GM23338 (cell line): ENCODE measurements around the gene SHMT1.

ENCODE experiments used
- CREB1 ChIP-seq: fragments of 250-450 bp; sonication (Bioruptor Pico); IDR thresholded peaks from 2 replicates; pipeline ENCODE4 v1.5.0; 2020; ENCODE audit warnings: low read depth, mild to moderate bottlenecking, moderate library complexity
- EZH2 ChIP-seq: fragments of 200-600 bp; sonication (generic); IDR thresholded peaks from one replicate; pipeline ENCODE4 v1.8.0; 2017; ENCODE audit warnings: antibody characterized with exemption, mild to moderate bottlenecking, low read depth; ENCODE audit not compliant: unreplicated experiment
- EZH2phosphoT487 ChIP-seq: fragments of 200-600 bp; sonication (generic); IDR thresholded peaks from one replicate; pipeline ENCODE4 v1.8.1; 2018; ENCODE audit warnings: antibody characterized with exemption; ENCODE audit not compliant: unreplicated experiment
- JUNB ChIP-seq: IDR thresholded peaks from one replicate; pipeline ENCODE4 v1.6.1; 2016; ENCODE audit warnings: antibody characterized with exemption; ENCODE audit not compliant: unreplicated experiment
- NANOG ChIP-seq: IDR thresholded peaks from 2 replicates; pipeline ENCODE4 v1.6.1; 2016; ENCODE audit warnings: antibody characterized with exemption, borderline replicate concordance
- POLR2AphosphoS5 ChIP-seq: IDR thresholded peaks from 2 replicates; pipeline ENCODE4 v1.6.1; 2016; ENCODE audit warnings: antibody characterized with exemption, low read depth
- REST ChIP-seq: IDR thresholded peaks from one replicate; pipeline ENCODE4 v1.6.1; 2018; ENCODE audit warnings: antibody characterized with exemption; ENCODE audit not compliant: unreplicated experiment
- TF ChIP-seq, protein P1 (sequence below), 2 experiments: fragments of 200-600 bp in 1 of 2; sonication (generic) in 1 of 2; conservative IDR thresholded peaks; 2 replicates each; pipeline versions ENCODE4 v1.5.1 to v1.6.1; 2016 to 2017; ENCODE audit warnings: antibody characterized with exemption in 2 of 2, low read depth in 2 of 2, mild to moderate bottlenecking in 2 of 2, moderate library complexity in 1 of 2

DNA sequence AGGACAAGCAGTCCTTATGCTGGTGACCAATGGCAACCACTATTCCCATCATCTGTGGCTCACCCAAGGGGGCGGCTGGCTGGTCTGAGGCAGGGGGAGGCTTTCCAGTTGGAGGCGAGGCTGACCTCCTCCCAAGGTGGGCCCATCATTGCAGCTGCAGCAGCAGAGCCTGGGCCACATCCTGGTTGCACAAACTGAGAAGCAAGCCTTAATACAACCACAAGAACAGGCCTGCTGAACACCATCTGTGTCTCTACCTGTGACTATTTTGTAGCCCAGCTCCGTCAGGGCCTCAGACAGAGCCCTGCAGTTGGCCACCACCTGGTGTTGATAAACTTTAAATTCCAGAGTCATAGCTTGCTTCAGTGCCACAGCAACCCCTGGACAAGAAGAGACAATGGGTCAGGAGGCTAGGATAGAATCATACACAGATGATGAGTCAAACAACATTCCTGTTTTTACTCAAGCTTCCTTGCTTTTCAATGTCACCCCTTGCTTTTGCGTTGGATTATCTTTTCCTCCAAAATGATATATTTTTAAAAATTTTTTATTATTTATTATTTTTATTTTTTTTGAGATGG lies 30.4 kb downstream of the SHMT1 start:
- TF ChIP-seq POLR2AphosphoS5 (no peak), NANOG (no peak), REST (no peak), CREB1 (CRISPR knock-in tag) (no peak), EZH2 (no peak), EZH2phosphoT487 (no peak), JUNB (no peak)
- TF ChIP-seq, protein P1, sequence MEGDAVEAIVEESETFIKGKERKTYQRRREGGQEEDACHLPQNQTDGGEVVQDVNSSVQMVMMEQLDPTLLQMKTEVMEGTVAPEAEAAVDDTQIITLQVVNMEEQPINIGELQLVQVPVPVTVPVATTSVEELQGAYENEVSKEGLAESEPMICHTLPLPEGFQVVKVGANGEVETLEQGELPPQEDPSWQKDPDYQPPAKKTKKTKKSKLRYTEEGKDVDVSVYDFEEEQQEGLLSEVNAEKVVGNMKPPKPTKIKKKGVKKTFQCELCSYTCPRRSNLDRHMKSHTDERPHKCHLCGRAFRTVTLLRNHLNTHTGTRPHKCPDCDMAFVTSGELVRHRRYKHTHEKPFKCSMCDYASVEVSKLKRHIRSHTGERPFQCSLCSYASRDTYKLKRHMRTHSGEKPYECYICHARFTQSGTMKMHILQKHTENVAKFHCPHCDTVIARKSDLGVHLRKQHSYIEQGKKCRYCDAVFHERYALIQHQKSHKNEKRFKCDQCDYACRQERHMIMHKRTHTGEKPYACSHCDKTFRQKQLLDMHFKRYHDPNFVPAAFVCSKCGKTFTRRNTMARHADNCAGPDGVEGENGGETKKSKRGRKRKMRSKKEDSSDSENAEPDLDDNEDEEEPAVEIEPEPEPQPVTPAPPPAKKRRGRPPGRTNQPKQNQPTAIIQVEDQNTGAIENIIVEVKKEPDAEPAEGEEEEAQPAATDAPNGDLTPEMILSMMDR (conservative IDR thresholded peaks at IDR 0.05; ENCODE audit: low read depth in 2 of 2): no peak
